Esophagus (tissue), 2 donors: ENCODE measurements around the gene KANK3. TPM values are rescaled to one million over a fixed set of nuclear protein-coding genes. Genes with fewer than 3 reads are reported as not detected.

Experiments used
- H3K27ac ChIP-seq, 2 donors: one replicate each; pipeline ENCODE4 v1.5.1; 2013; ENCODE audit warnings: low read depth in 2 of 2, mild to moderate bottlenecking in 2 of 2, inconsistent platforms in 1 of 2, low read length in 1 of 2, moderate library complexity in 1 of 2
- H3K27me3 ChIP-seq, 2 donors: one replicate each; pipeline ENCODE4 v1.6.1; 2013; ENCODE audit warnings: low read length in 2 of 2, control low read depth in 1 of 2, mild to moderate bottlenecking in 1 of 2; ENCODE audit not compliant: insufficient read depth in 2 of 2, control insufficient read depth in 1 of 2
- H3K36me3 ChIP-seq, 2 donors: one replicate each; pipeline ENCODE4 v1.6.1; 2013; ENCODE audit warnings: low read length in 1 of 2; ENCODE audit not compliant: control insufficient read depth in 2 of 2, insufficient read depth in 2 of 2
- H3K4me1 ChIP-seq, 2 donors: one replicate each; pipeline ENCODE4 v1.6.1; 2013; ENCODE audit warnings: low read length in 1 of 2; ENCODE audit not compliant: control insufficient read depth in 2 of 2, insufficient read depth in 2 of 2
- H3K4me3 ChIP-seq, 2 donors: one replicate each; pipeline ENCODE4 v1.5.1; 2013; ENCODE audit warnings: low read length in 2 of 2, mild to moderate bottlenecking in 2 of 2, low read depth in 1 of 2, moderate library complexity in 1 of 2
- H3K9me3 ChIP-seq, 2 donors: one replicate each; pipeline ENCODE4 v1.6.1; 2013; ENCODE audit warnings: mild to moderate bottlenecking in 2 of 2, low read depth in 1 of 2, low read length in 1 of 2, moderate library complexity in 1 of 2; ENCODE audit not compliant: control insufficient read depth in 2 of 2, insufficient read depth in 1 of 2
- WGBS, 2 donors: extraction: QIAGEN DNeasy Blood & Tissue Kit; methylation state at CpG; one replicate each; pipeline ENCODE4 v1.1.7; 2013; 5-methylcytosine and 5-hydroxymethylcytosine counted together
- polyA plus RNA-seq, 2 donors: library from polyadenylated mRNA; stranded (reverse); fragments of 200-250 nt; gene quantifications; one replicate each; pipeline ENCODE4 v1.2.3, GENCODE V29; 2013
- donor health status: healthy with polysubstance abuse.
- donor health status: Bipolar disorder and iron deficiency.

KANK3 gene
- polyA plus RNA-seq, 2 donors, result 4.2 to 5.2 TPM

- peaks cover 2 to 11% of the 10 kb centered on the region in 2 donors for H3K4me1 ChIP-seq
- no peak overlapping the region for H3K4me3 ChIP-seq
Measured at GRCh38 chr19:8340341-8341096, 2.5 kb downstream of the KANK3 start.

GRCh38 chr19:8338835-8339234, 4.2 kb downstream of the KANK3 start:
- WGBS, 2 donors, result 61 to 63% methylated on average over 6 of the region's 6 CpGs
- Histone ChIP-seq H3K4me1 (peaks cover 2 to 23% of the 10 kb centered on the region in 2 donors), H3K27ac (no peak overlapping the region), H3K4me3 (no peak overlapping the region), H3K27me3 (peaks cover 0 to 5% of the 10 kb centered on the region in 2 donors), H3K9me3 (no peaks in the 10 kb centered on the region), H3K36me3 (no peaks in the 10 kb centered on the region)

More at GRCh38 chr19:8340341-8341096, 2.5 kb downstream of the KANK3 start:
- H3K9me3 ChIP-seq, result no peaks in the 10 kb centered on the region
- H3K27ac ChIP-seq, result peak overlapping the region in 1 of 2 donors; percentile 34
- WGBS, 2 donors, result 23 to 30% methylated on average over 15 of the region's 15 CpGs
- peaks cover 0 to 4% of the 10 kb centered on the region in 2 donors for H3K27me3 ChIP-seq
- no peaks in the 10 kb centered on the region for H3K36me3 ChIP-seq

- no peaks in the 10 kb centered on the region for H3K9me3 ChIP-seq
- no peaks in the 10 kb centered on the region for H3K36me3 ChIP-seq
- WGBS, 2 donors, result 66 to 71% methylated on average over 7 of the region's 7 CpGs
- H3K27me3 ChIP-seq, result peaks cover 0 to 8% of the 10 kb centered on the region in 2 donors
- H3K4me1 ChIP-seq, result peaks cover 5 to 20% of the 10 kb centered on the region in 2 donors
- no peak overlapping the region for H3K4me3 ChIP-seq
- H3K27ac ChIP-seq, result peak overlapping the region in 1 of 2 donors; percentile 26
Measured at GRCh38 chr19:8337728-8338127, 5.3 kb downstream of the KANK3 start.

GRCh38 chr19:8336660-8337059, 6.4 kb downstream of the KANK3 start:
- Histone ChIP-seq H3K36me3 (no peaks in the 10 kb centered on the region), H3K9me3 (no peaks in the 10 kb centered on the region), H3K4me3 (no peak overlapping the region), H3K4me1 (peaks cover 5 to 19% of the 10 kb centered on the region in 2 donors), H3K27ac (no peak overlapping the region), H3K27me3 (peaks cover 0 to 8% of the 10 kb centered on the region in 2 donors)
- 62 to 66% methylated on average over 7 to 8 of the region's 8 CpGs for WGBS, 2 donors

- H3K4me3 ChIP-seq, result no peak overlapping the region
- no peak overlapping the region for H3K27ac ChIP-seq
- no peaks in the 10 kb centered on the region for H3K9me3 ChIP-seq
- 27 to 36% methylated on average over 27 of the region's 27 CpGs for WGBS, 2 donors
- H3K36me3 ChIP-seq, result no peaks in the 10 kb centered on the region
- H3K4me1 ChIP-seq, result peaks cover 5 to 19% of the 10 kb centered on the region in 2 donors
- peaks cover 0 to 8% of the 10 kb centered on the region in 2 donors for H3K27me3 ChIP-seq
Measured at GRCh38 chr19:8336072-8336569, 6.9 kb downstream of the KANK3 start.

- WGBS, 2 donors, result 9 to 12% methylated on average over 69 to 79 of the region's 79 CpGs
- H3K27ac ChIP-seq, result peak overlapping the region in 1 of 2 donors; percentile 13
- H3K9me3 ChIP-seq, result no peaks in the 10 kb centered on the region
- H3K4me3 ChIP-seq, result peak overlapping the region; percentile 41 to 49
- peaks cover 0 to 8% of the 10 kb centered on the region in 2 donors for H3K27me3 ChIP-seq
- H3K36me3 ChIP-seq, result no peaks in the 10 kb centered on the region
- peaks cover 5 to 17% of the 10 kb centered on the region in 2 donors for H3K4me1 ChIP-seq
Measured at GRCh38 chr19:8335343-8336071, 7.6 kb downstream of the KANK3 start.

GRCh38 chr19:8334458-8335342, 8.4 kb downstream of the KANK3 start:
- Histone ChIP-seq H3K4me3 (peak overlapping the region; percentile 41 to 49), H3K4me1 (peaks cover 5 to 14% of the 10 kb centered on the region in 2 donors), H3K9me3 (no peaks in the 10 kb centered on the region), H3K27me3 (peaks cover 0 to 8% of the 10 kb centered on the region in 2 donors), H3K27ac (no peak overlapping the region), H3K36me3 (no peaks in the 10 kb centered on the region)
- WGBS, 2 donors, result 13 to 15% methylated on average over 101 to 117 of the region's 117 CpGs

GRCh38 chr19:8333767-8334457, 9.2 kb downstream of the KANK3 start:
- Histone ChIP-seq H3K4me1 (peaks cover 5 to 14% of the 10 kb centered on the region in 2 donors), H3K4me3 (peak overlapping the region in 1 of 2 donors; percentile 2), H3K36me3 (no peaks in the 10 kb centered on the region), H3K27me3 (peaks cover 0 to 8% of the 10 kb centered on the region in 2 donors), H3K9me3 (no peaks in the 10 kb centered on the region), H3K27ac (no peak overlapping the region)
- WGBS, 2 donors, result 20 to 27% methylated on average over 48 of the region's 48 CpGs
